SK-N-SH (cell line): ENCODE results near the gene ADK. TPM values are rescaled to one million over a fixed set of nuclear protein-coding genes. Genes with fewer than 3 reads are reported as not detected.

Source experiments
- CTCF ChIA-PET: fragments of 300-600, 350-600 bp; formaldehyde crosslinking; extraction: SDS; loops from one replicate; lab custom pipeline; 2021; lab: Yijun Ruan, JAX
- POLR2A ChIA-PET: fragments of 350-600 bp; sonication (Branson Sonifier 250); formaldehyde crosslinking; extraction: SDS; loops from one replicate; lab custom pipeline; 2020; ENCODE audit warnings: antibody characterized with exemption, inconsistent platforms; lab: Yijun Ruan, JAX
- DNase-seq: peaks from one replicate; pipeline ENCODE4 v3.0.0; 2012
- H2AFZ ChIP-seq: fragments of 200-600 bp; sonication (generic); 2 replicates; pipeline ENCODE4 v1.8.1; 2016; ENCODE audit warnings: antibody characterized with exemption, mild to moderate bottlenecking, low read depth
- H3F3A ChIP-seq: fragments of 200-600 bp; sonication (generic); replicated peaks from 2 replicates; pipeline ENCODE3; 2016; ENCODE audit warnings: antibody characterized with exemption, mild to moderate bottlenecking; ENCODE audit not compliant: insufficient read depth
- H3K27ac ChIP-seq, 2 experiments: fragments of 200-500 bp in 1 of 2; fragments of 200-600 bp in 1 of 2; sonication (Bioruptor generic) in 1 of 2; sonication (generic), shearing (Covaris generic) in 1 of 2; 2 replicates each; pipeline versions ENCODE4 v1.5.1 to v1.6.1; 2014 to 2016; ENCODE audit warnings: low read depth in 2 of 2, inconsistent platforms in 1 of 2, low read length in 1 of 2, mild to moderate bottlenecking in 1 of 2, mixed read lengths in 1 of 2
- H3K27me3 ChIP-seq: fragments of 200-600 bp; sonication (generic), shearing (Covaris generic); 2 replicates; pipeline ENCODE4 v1.6.1; 2016; ENCODE audit warnings: mixed run types; ENCODE audit not compliant: insufficient read depth
- H3K36me3 ChIP-seq, 2 experiments: fragments of 200-500 bp in 1 of 2; fragments of 200-600 bp in 1 of 2; sonication (Bioruptor generic) in 1 of 2; sonication (generic) in 1 of 2; replicated peaks in 1 of 2; 2 replicates each; pipeline versions ENCODE3 to v1.5.1; 2014 to 2016; ENCODE audit warnings: low read length in 1 of 2, mild to moderate bottlenecking in 1 of 2; ENCODE audit not compliant: insufficient read depth in 2 of 2, control insufficient read depth in 1 of 2
- H3K4me1 ChIP-seq, 2 experiments: fragments of 200-500 bp in 1 of 2; fragments of 200-600 bp in 1 of 2; sonication (Bioruptor generic) in 1 of 2; sonication (generic), shearing (Covaris generic) in 1 of 2; 2 replicates each; pipeline versions ENCODE4 v1.5.1 to v1.6.1; 2014 to 2016; ENCODE audit warnings: low read depth in 1 of 2, low read length in 1 of 2, mixed run types in 1 of 2; ENCODE audit not compliant: insufficient read depth in 2 of 2, control insufficient read depth in 1 of 2
- H3K4me2 ChIP-seq: fragments of 200-600 bp; sonication (generic), shearing (Covaris generic); 2 replicates; pipeline ENCODE4 v1.6.1; 2017; ENCODE audit warnings: mixed run types
- H3K4me3 ChIP-seq, 2 experiments: fragments of 200-500 bp in 1 of 2; fragments of 200-600 bp in 1 of 2; sonication (Bioruptor generic) in 1 of 2; sonication (generic), shearing (Covaris generic) in 1 of 2; 2 replicates each; pipeline versions ENCODE4 v1.5.1 to v1.8.1; 2014 to 2016; ENCODE audit warnings: low read depth in 2 of 2, inconsistent platforms in 1 of 2, low read length in 1 of 2, mild to moderate bottlenecking in 1 of 2, mixed read lengths in 1 of 2, moderate library complexity in 1 of 2
- H3K79me2 ChIP-seq: fragments of 200-600 bp; sonication (generic); 2 replicates; pipeline ENCODE4 v1.8.1; 2017; ENCODE audit warnings: mild to moderate bottlenecking; ENCODE audit not compliant: insufficient read depth
- H3K9ac ChIP-seq: fragments of 200-600 bp; sonication (generic); 2 replicates; pipeline ENCODE4 v1.6.1; 2017; ENCODE audit warnings: mixed run types
- H3K9me2 ChIP-seq: fragments of 200-600 bp; sonication (generic); 2 replicates; pipeline ENCODE4 v1.6.1; 2017; ENCODE audit warnings: mixed run types
- H3K9me3 ChIP-seq: fragments of 200-600 bp; sonication (generic); 2 replicates; pipeline ENCODE4 v1.6.1; 2017; ENCODE audit warnings: mixed run types, mild to moderate bottlenecking, moderate library complexity
- H4K20me1 ChIP-seq: fragments of 200-600 bp; sonication (generic); 2 replicates; pipeline ENCODE4 v1.6.1; 2017; ENCODE audit warnings: mild to moderate bottlenecking, mixed run types; ENCODE audit not compliant: insufficient read depth
- CTCF ChIP-seq: fragments of 200-600 bp; sonication (generic); IDR thresholded peaks from 2 replicates; pipeline ENCODE4 v1.6.1; 2017; ENCODE audit warnings: antibody characterized with exemption, mild to moderate bottlenecking, moderate library complexity
- EP300 ChIP-seq, 2 experiments: IDR thresholded peaks; 2 replicates each; pipeline versions ENCODE4 v1.4.0 to v1.6.1; 2012; ENCODE audit warnings: borderline replicate concordance in 1 of 2, low read depth in 1 of 2, low read length in 1 of 2
- EZH2phosphoT487 ChIP-seq: fragments of 200-600 bp; sonication (generic); IDR thresholded peaks from 2 replicates; pipeline ENCODE4 v1.6.1; 2017; ENCODE audit warnings: low read depth, mixed run types, mild to moderate bottlenecking, antibody characterized with exemption, moderate library complexity, borderline replicate concordance
- FOXM1 ChIP-seq: IDR thresholded peaks from 2 replicates; pipeline ENCODE4 v1.4.0; 2012; ENCODE audit warnings: low read depth, mild to moderate bottlenecking
- GABPA ChIP-seq: IDR thresholded peaks from 2 replicates; pipeline ENCODE4 v1.4.0; 2012; ENCODE audit warnings: low read depth, mild to moderate bottlenecking
- GATA2 ChIP-seq: sonication (generic); formaldehyde crosslinking; IDR thresholded peaks from 2 replicates; pipeline ENCODE4 v1.5.0; 2020; ENCODE audit warnings: mild to moderate bottlenecking, missing genetic modification reagents
- JUND ChIP-seq: IDR thresholded peaks from 2 replicates; pipeline ENCODE4 v1.4.0; 2012
- MEF2A ChIP-seq: IDR thresholded peaks from 2 replicates; pipeline ENCODE4 v1.4.0; 2012; ENCODE audit warnings: low read depth, borderline replicate concordance
- NRF1 ChIP-seq: IDR thresholded peaks from 2 replicates; pipeline ENCODE4 v1.6.1; 2012; ENCODE audit warnings: low read depth, mild to moderate bottlenecking, low read length
- RAD21 ChIP-seq: IDR thresholded peaks from 2 replicates; pipeline ENCODE4 v1.6.1; 2012; ENCODE audit warnings: mild to moderate bottlenecking, low read length
- REST ChIP-seq: IDR thresholded peaks from 2 replicates; pipeline ENCODE4 v1.6.1; 2012; ENCODE audit warnings: mild to moderate bottlenecking, low read depth, low read length, moderate library complexity
- RXRA ChIP-seq: IDR thresholded peaks from 2 replicates; pipeline ENCODE4 v1.4.0; 2012; ENCODE audit warnings: low read depth, mild to moderate bottlenecking, borderline replicate concordance
- SMC3 ChIP-seq: IDR thresholded peaks from 2 replicates; pipeline ENCODE4 v1.6.1; 2012; ENCODE audit warnings: low read depth, low read length, improper control_type of control experiment
- TAF1 ChIP-seq: IDR thresholded peaks from 2 replicates; pipeline ENCODE4 v1.6.1; 2012; ENCODE audit warnings: low read depth, mild to moderate bottlenecking, low read length, moderate library complexity, borderline replicate concordance
- TEAD4 ChIP-seq: IDR thresholded peaks from 2 replicates; pipeline ENCODE4 v1.4.0; 2012; ENCODE audit warnings: mild to moderate bottlenecking, borderline replicate concordance; ENCODE audit not compliant: insufficient read depth
- WGBS: methylation state at CpG from one replicate; pipeline ENCODE4 v1.1.6; 2017; ENCODE audit warnings: low lambda C conversion rate; 5-methylcytosine and 5-hydroxymethylcytosine counted together
- polyA plus RNA-seq, 3 experiments: library from polyadenylated mRNA; depleted of rRNA; stranded (reverse); fragments of >200 nt; gene quantifications; 2 replicates each; pipeline ENCODE4 v1.2.3, GENCODE V29; 2012
- TF ChIP-seq, protein P1 (sequence below): fragments of 150-350 bp; IDR thresholded peaks from 2 replicates; pipeline ENCODE4 v1.6.1; 2017; ENCODE audit warnings: antibody characterized with exemption, low read length, low read depth, borderline replicate concordance
- TF ChIP-seq, protein P2 (sequence below): IDR thresholded peaks from 2 replicates; pipeline ENCODE4 v1.4.0; 2012; ENCODE audit warnings: low read depth, borderline replicate concordance
- TF ChIP-seq, protein P3 (sequence below): IDR thresholded peaks from 2 replicates; pipeline ENCODE4; 2012

Gene ADK
- polyA plus RNA-seq, 1 of the 3 experiments (the other 2 are of a cell fraction), result 25.1 TPM

DNA sequence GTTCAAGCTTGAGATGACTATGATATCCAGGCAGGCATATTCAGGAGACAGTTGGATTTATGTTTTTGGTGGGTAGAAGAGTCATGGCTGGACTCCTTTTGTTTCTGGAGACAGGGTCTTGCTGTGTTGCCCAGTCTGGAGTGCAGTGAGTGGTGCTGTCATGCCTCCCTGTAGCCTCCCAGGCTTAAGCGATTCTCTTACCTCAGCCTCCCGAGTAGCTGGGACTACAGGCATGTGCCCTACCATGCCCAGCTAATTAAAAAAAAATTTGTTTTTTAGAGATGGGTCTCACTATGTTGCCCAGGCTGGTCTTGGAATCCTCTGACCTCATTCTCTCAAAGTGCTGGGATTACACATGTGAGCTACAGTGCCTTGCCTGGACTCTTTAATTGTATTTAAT, 62.0 kb downstream of the ADK start:
- TF ChIP-seq TAF1, result no peak
- TF ChIP-seq GABPA, result no peak
- no peak for TF ChIP-seq REST
- no peak for TF ChIP-seq MEF2A
- TF ChIP-seq EZH2phosphoT487, result no peak
- H3K27ac ChIP-seq, result no peak overlapping the region
- no peak overlapping the region for H3K9ac ChIP-seq
- H3K4me2 ChIP-seq, result no peak overlapping the region
- peaks cover 67% of the 10 kb centered on the region for H3K79me2 ChIP-seq
- ChIA-PET POLR2A (no interaction called here), CTCF (interaction anchor here (0.6 to 2.5 kb wide), 17 partner anchors 10 to 1024 kb away, joined by 3 to 15 read pairs (median 4); no protein-coding TSS in a partner anchor)
- H3K27me3 ChIP-seq, result no peaks in the 10 kb centered on the region
- H3K9me3 ChIP-seq, result no peaks in the 10 kb centered on the region
- no peak overlapping the region for H3K4me3 ChIP-seq
- no peak overlapping the region for H2AFZ ChIP-seq
- H3K4me1 ChIP-seq, result peaks cover 0 to 7% of the 10 kb centered on the region in 2 experiments; a peak in 2 of 4 replicates
- no peak for DNase-seq
- no peaks in the 10 kb centered on the region for H3K9me2 ChIP-seq
- 100% methylated on average over 2 of the region's 2 CpGs for WGBS
- H4K20me1 ChIP-seq, result no peaks in the 10 kb centered on the region
- peaks cover 0 to 25% of the 10 kb centered on the region in 2 experiments for H3K36me3 ChIP-seq
- H3F3A ChIP-seq, result peaks cover 15% of the 10 kb centered on the region

GRCh38 chr10:74213571-74214162, 62.6 kb downstream of the ADK start:
- no peak overlapping the region for H2AFZ ChIP-seq
- H3K27me3 ChIP-seq, result no peaks in the 10 kb centered on the region
- H3F3A ChIP-seq, result peaks cover 15% of the 10 kb centered on the region
- no peaks in the 10 kb centered on the region for H3K9me3 ChIP-seq
- no peak overlapping the region for H3K9ac ChIP-seq
- H3K36me3 ChIP-seq, result peaks cover 0 to 25% of the 10 kb centered on the region in 2 experiments
- peaks cover 0 to 7% of the 10 kb centered on the region in 2 experiments; a peak in 2 of 4 replicates for H3K4me1 ChIP-seq
- POLR2A ChIA-PET, result no interaction called here
- WGBS, result 42% methylated on average over 3 of the region's 3 CpGs
- H3K4me2 ChIP-seq, result no peak overlapping the region
- H3K27ac ChIP-seq, result no peak overlapping the region
- H3K4me3 ChIP-seq, result no peak overlapping the region
- DNase-seq, result peak; percentile 65
- peaks cover 62% of the 10 kb centered on the region for H3K79me2 ChIP-seq
- H3K9me2 ChIP-seq, result no peaks in the 10 kb centered on the region
- no peaks in the 10 kb centered on the region for H4K20me1 ChIP-seq
- CTCF ChIA-PET, result interaction anchor here (0.5 to 2.5 kb wide), 26 partner anchors 9 to 1980 kb away, joined by 3 to 15 read pairs (median 3); no protein-coding TSS in a partner anchor
- TF ChIP-seq RAD21 (peak; percentile 69), RXRA (no peak), EP300 (IDR thresholded peaks at IDR 0.05; ENCODE audit: borderline replicate concordance in 1 of 2, low read depth in 1 of 2, low read length in 1 of 2) (no peak), TEAD4 (no peak), JUND (no peak), NRF1 (no peak), SMC3 (peak; percentile 63), GATA2 (no peak), CTCF (peak; percentile 76), FOXM1 (no peak)
- TF ChIP-seq, protein P1, sequence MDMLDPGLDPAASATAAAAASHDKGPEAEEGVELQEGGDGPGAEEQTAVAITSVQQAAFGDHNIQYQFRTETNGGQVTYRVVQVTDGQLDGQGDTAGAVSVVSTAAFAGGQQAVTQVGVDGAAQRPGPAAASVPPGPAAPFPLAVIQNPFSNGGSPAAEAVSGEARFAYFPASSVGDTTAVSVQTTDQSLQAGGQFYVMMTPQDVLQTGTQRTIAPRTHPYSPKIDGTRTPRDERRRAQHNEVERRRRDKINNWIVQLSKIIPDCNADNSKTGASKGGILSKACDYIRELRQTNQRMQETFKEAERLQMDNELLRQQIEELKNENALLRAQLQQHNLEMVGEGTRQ, result no peak
- TF ChIP-seq, protein P2, sequence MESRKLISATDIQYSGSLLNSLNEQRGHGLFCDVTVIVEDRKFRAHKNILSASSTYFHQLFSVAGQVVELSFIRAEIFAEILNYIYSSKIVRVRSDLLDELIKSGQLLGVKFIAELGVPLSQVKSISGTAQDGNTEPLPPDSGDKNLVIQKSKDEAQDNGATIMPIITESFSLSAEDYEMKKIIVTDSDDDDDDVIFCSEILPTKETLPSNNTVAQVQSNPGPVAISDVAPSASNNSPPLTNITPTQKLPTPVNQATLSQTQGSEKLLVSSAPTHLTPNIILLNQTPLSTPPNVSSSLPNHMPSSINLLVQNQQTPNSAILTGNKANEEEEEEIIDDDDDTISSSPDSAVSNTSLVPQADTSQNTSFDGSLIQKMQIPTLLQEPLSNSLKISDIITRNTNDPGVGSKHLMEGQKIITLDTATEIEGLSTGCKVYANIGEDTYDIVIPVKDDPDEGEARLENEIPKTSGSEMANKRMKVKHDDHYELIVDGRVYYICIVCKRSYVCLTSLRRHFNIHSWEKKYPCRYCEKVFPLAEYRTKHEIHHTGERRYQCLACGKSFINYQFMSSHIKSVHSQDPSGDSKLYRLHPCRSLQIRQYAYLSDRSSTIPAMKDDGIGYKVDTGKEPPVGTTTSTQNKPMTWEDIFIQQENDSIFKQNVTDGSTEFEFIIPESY, result no peak
- TF ChIP-seq, protein P3, sequence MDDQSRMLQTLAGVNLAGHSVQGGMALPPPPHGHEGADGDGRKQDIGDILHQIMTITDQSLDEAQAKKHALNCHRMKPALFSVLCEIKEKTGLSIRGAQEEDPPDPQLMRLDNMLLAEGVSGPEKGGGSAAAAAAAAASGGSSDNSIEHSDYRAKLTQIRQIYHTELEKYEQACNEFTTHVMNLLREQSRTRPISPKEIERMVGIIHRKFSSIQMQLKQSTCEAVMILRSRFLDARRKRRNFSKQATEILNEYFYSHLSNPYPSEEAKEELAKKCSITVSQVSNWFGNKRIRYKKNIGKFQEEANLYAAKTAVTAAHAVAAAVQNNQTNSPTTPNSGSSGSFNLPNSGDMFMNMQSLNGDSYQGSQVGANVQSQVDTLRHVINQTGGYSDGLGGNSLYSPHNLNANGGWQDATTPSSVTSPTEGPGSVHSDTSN, result no peak
